Neural crest cell (in vitro differentiated cells): Measurements from ENCODE around the gene NPAS3. TPM values are rescaled to one million over a fixed set of nuclear protein-coding genes. Genes with fewer than 3 reads are reported as not detected.

Experiments
- DNase-seq: peaks from one replicate; pipeline ENCODE4 v3.0.0; 2021; ENCODE audit warnings: low read depth, mixed read lengths, low spot score
- H3K27ac Mint-ChIP-seq: one replicate; pipeline ENCODE4 v1.8.0; 2021; ENCODE audit warnings: mild to moderate bottlenecking, mixed read lengths; ENCODE audit not compliant: unreplicated experiment
- H3K27me3 Mint-ChIP-seq: 2 replicates; pipeline ENCODE4 v1.8.0; 2021; ENCODE audit warnings: low read depth, mild to moderate bottlenecking, mixed read lengths
- H3K36me3 Mint-ChIP-seq: 2 replicates; pipeline ENCODE4 v1.8.0; 2021; ENCODE audit warnings: low read depth, mild to moderate bottlenecking, mixed read lengths
- H3K4me1 Mint-ChIP-seq: 2 replicates; pipeline ENCODE4 v1.8.0; 2021; ENCODE audit warnings: mixed read lengths
- H3K4me3 Mint-ChIP-seq: one replicate; pipeline ENCODE4 v1.8.0; 2021; ENCODE audit warnings: mild to moderate bottlenecking, mixed read lengths
- H3K9me3 Mint-ChIP-seq: 2 replicates; pipeline ENCODE4 v1.8.0; 2021; ENCODE audit warnings: mixed read lengths
- total RNA-seq: library from RNA; stranded (reverse); gene quantifications from 2 replicates; pipeline ENCODE4 v1.2.1, GENCODE V29; 2021
- TF ChIP-seq, protein P1 (sequence below): fragments of 200-600 bp; sonication (generic); conservative IDR thresholded peaks from 2 replicates; pipeline ENCODE4 v1.5.0; 2021; ENCODE audit warnings: antibody characterized with exemption, mild to moderate bottlenecking

The NPAS3 gene
- total RNA-seq, 1 donor from 2014 or later = 18.2 TPM

GRCh38 chr14:32905013-32905412 lies 33.7 kb upstream of the NPAS3 start:
- TF ChIP-seq, protein P1, sequence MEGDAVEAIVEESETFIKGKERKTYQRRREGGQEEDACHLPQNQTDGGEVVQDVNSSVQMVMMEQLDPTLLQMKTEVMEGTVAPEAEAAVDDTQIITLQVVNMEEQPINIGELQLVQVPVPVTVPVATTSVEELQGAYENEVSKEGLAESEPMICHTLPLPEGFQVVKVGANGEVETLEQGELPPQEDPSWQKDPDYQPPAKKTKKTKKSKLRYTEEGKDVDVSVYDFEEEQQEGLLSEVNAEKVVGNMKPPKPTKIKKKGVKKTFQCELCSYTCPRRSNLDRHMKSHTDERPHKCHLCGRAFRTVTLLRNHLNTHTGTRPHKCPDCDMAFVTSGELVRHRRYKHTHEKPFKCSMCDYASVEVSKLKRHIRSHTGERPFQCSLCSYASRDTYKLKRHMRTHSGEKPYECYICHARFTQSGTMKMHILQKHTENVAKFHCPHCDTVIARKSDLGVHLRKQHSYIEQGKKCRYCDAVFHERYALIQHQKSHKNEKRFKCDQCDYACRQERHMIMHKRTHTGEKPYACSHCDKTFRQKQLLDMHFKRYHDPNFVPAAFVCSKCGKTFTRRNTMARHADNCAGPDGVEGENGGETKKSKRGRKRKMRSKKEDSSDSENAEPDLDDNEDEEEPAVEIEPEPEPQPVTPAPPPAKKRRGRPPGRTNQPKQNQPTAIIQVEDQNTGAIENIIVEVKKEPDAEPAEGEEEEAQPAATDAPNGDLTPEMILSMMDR = no peak
- no peak for DNase-seq

DNA sequence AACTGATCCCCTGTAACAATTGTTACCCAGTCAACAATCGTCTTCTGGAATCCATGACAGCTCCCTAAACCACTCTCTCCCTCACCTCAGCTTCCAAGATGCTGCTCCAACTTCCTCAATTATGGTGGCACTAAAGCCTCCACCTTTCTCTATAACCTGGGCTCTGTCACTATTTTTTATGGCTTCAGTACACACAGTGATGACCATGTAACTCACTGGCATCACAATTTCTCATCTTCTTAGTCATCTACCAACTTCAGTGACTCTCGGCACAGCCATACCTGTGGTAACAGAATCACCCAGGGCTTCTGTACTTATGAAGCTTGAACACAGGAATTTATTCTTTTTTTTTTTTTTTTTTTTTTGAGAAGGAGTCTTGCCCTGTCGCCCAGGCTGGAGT lies 32.0 kb upstream of the NPAS3 start:
- Mint-ChIP-seq H3K27ac (no peak overlapping the region), H3K4me1 (no peaks in the 10 kb centered on the region), H3K9me3 (peaks cover 9% of the 10 kb centered on the region), H3K36me3 (no peaks in the 10 kb centered on the region), H3K4me3 (no peak overlapping the region), H3K27me3 (no peaks in the 10 kb centered on the region)
- TF ChIP-seq, protein P1 = no peak
- DNase-seq = no peak

More at GRCh38 chr14:32905013-32905412, 33.7 kb upstream of the NPAS3 start:
- Mint-ChIP-seq H3K27me3 (no peaks in the 10 kb centered on the region), H3K4me3 (no peak overlapping the region), H3K9me3 (peaks cover 9% of the 10 kb centered on the region), H3K36me3 (no peaks in the 10 kb centered on the region), H3K4me1 (no peaks in the 10 kb centered on the region), H3K27ac (no peak overlapping the region)

DNA sequence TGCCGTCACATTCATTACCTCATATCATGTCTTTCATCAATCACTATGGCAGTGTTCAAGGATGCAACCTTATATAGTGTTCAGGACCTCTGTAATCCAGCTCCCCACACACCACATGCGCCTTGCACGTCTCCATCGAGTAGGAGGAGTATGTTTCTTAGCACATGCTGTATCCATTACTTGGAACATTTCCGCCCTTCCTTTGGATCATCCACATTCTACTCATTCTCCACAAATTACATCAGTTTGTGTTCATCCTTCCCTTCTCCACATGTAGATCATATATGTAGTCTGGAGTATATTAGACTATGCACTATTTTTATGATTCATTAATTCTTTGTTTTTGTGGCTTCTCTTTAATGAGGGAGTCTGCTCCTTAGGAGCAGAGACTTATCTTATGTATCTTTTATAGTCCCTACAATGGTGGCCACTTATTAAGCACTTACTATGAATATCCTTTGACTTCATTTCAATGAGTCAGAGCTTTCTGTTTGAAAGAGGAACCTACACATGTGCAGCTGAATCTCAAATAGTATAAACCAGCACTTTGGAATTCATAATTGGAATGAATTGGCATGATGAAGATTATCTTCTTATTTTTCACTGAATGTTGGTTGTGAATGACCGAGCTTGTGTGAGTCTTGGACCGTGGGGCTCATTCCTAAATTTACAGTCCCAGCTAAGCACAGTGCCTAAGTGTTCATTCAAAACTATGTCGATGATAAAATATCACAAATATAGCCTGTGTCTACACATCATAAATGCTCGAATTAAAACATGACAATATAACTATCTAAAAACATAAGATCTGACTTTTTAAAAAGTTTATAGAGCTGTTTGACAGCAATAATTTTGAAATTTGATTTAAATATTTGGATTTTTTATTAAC lies 30.2 kb upstream of the NPAS3 start:
- H3K4me3 Mint-ChIP-seq = no peak overlapping the region
- H3K36me3 Mint-ChIP-seq = no peaks in the 10 kb centered on the region
- H3K27ac Mint-ChIP-seq = no peak overlapping the region
- H3K4me1 Mint-ChIP-seq = no peaks in the 10 kb centered on the region
- TF ChIP-seq, protein P1 = no peak
- peaks cover 9% of the 10 kb centered on the region for H3K9me3 Mint-ChIP-seq
- no peak for DNase-seq
- H3K27me3 Mint-ChIP-seq = no peaks in the 10 kb centered on the region

DNA sequence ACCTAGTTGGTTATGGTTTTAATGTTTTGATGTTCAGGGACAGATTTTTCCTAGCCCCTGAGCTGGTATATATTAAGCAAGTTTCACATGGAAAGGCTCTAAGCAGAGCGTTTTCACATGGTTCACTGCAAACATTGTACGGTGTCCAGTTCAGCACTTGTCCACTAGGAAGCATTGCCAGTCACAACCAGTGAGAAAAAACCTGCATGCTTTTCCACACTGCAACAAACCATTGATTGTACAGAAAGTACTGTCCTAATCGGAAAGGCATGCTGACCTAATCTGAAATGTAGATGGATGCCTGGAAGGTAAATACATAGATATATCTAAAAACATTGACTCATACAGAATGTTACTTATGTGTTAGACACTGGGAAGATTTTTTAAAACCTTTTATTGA lies 25.0 kb upstream of the NPAS3 start:
- Mint-ChIP-seq H3K9me3 (no peaks in the 10 kb centered on the region), H3K4me1 (peaks cover 10% of the 10 kb centered on the region), H3K4me3 (no peak overlapping the region), H3K27me3 (no peaks in the 10 kb centered on the region), H3K36me3 (peaks cover 2% of the 10 kb centered on the region), H3K27ac (no peak overlapping the region)
- DNase-seq = no peak
- TF ChIP-seq, protein P1 = peak; percentile 56

DNA sequence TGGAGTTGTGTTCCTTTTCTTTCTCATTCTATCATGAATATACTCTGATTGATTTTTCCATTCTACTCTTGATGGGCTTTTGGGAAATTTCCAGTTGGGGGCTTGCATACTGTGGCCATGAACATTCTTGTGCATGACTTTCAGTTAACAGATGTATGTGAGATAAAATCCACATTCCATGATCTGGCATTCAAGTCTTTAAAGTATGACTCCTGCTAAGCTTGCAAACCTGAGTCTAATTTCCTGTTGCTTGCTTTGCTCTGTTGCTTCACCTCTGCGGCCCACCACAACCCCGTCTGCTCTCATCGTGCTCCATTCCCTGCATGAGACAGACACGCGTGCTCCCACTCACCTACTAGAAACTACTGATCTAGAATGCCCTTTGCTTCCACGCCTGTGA lies 24.3 kb upstream of the NPAS3 start:
- H3K27ac Mint-ChIP-seq = no peak overlapping the region
- TF ChIP-seq, protein P1 = no peak
- H3K36me3 Mint-ChIP-seq = peaks cover 2% of the 10 kb centered on the region
- no peaks in the 10 kb centered on the region for H3K9me3 Mint-ChIP-seq
- no peak overlapping the region for H3K4me3 Mint-ChIP-seq
- DNase-seq = no peak
- H3K4me1 Mint-ChIP-seq = peaks cover 10% of the 10 kb centered on the region
- H3K27me3 Mint-ChIP-seq = no peaks in the 10 kb centered on the region
